Measurements from ENCODE around the gene TEX44. TPM values are rescaled to one million over a fixed set of nuclear protein-coding genes. Genes with fewer than 3 reads are reported as not detected.
"Not testable (repeated sequence)": the region's sequence is repeated elsewhere in the genome, so short reads cannot be mapped to it uniquely, and the experiment has no call there.

TEX44 gene
- not detected for total RNA-seq
- long read RNA-seq: 0 reads

- intact Hi-C loops (cut with DNase I): no loop called here
Observed at GRCh38 chr2:231592636-231593145, at the start of gene TEX44. TSS of gene TEX44 (plus strand) at chr2:231592864. CDS start at chr2:231592952, 88 bp downstream.

GRCh38 chr2:231545105-231545902, 47.4 kb upstream of the TEX44 start:
- peak; percentile 70 to 79 for ATAC-seq
- peak; percentile 60 for DNase-seq
- intact Hi-C loops (cut with DNase I): no loop called here

More at GRCh38 chr2:231592636-231593145, at the start of gene TEX44:
- DNase-seq: no peak
- ATAC-seq: no peak

- ATAC-seq (no peak), DNase-seq (no peak)
- intact Hi-C loops (cut with DNase I): no loop called here
Observed at GRCh38 chr2:231546014-231546715, 46.5 kb upstream of the TEX44 start.

GRCh38 chr2:231547315-231548110, 45.2 kb upstream of the TEX44 start:
- intact Hi-C loops (cut with DNase I): no loop called here

GRCh38 chr2:231548752-231549151, 43.9 kb upstream of the TEX44 start:
- intact Hi-C loops (cut with DNase I): no loop called here
- DNase-seq (no peak), ATAC-seq (no peak)

More at GRCh38 chr2:231547315-231548110, 45.2 kb upstream of the TEX44 start:
- no peak for ATAC-seq
- DNase-seq: no peak

- ATAC-seq: no peak
- intact Hi-C loops (cut with DNase I): no loop called here
Observed at GRCh38 chr2:231549446-231550239, 43.0 kb upstream of the TEX44 start.

GRCh38 chr2:231552752-231553151, 39.9 kb upstream of the TEX44 start:
- DNase-seq (no peak), ATAC-seq (no peak)
- intact Hi-C loops (cut with DNase I): no loop called here

More at GRCh38 chr2:231549446-231550239, 43.0 kb upstream of the TEX44 start:
- no peak for DNase-seq

- intact Hi-C loops (cut with DNase I): no loop called here
- ATAC-seq: peak; percentile 19 to 28
- DNase-seq: no peak
Observed at GRCh38 chr2:231554327-231554726, 38.3 kb upstream of the TEX44 start.

GRCh38 chr2:231554748-231555545, 37.7 kb upstream of the TEX44 start:
- ATAC-seq (peak; percentile 73 to 75), DNase-seq (peak; percentile 65)
- intact Hi-C loops (cut with DNase I): loop anchor here (5.0 kb wide), 1 partner anchor 38 kb away; no protein-coding TSS in a partner anchor

- not testable (repeated sequence) for DNase-seq, ATAC-seq
- intact Hi-C loops (cut with DNase I): loop anchor here (5.0 kb wide), 1 partner anchor 39 kb away; no protein-coding TSS in a partner anchor
Observed at GRCh38 chr2:231556496-231556895, 36.2 kb upstream of the TEX44 start.

GRCh38 chr2:231556981-231557380, 35.7 kb upstream of the TEX44 start:
- intact Hi-C loops (cut with DNase I): loop anchor here (5.0 kb wide), 1 partner anchor 40 kb away; no protein-coding TSS in a partner anchor
- ATAC-seq (no peak), DNase-seq (no peak)

GRCh38 chr2:231557571-231558217, 35.0 kb upstream of the TEX44 start:
- intact Hi-C loops (cut with DNase I): loop anchor here (5.0 kb wide), 1 partner anchor 40 kb away; no protein-coding TSS in a partner anchor
- DNase-seq: peak; percentile 62
- ATAC-seq: peak; percentile 94

- ATAC-seq (peak; percentile 86 to 94), DNase-seq (peak; percentile 62)
- intact Hi-C loops (cut with DNase I): loop anchor here in 1 of 2 donors (2.0 kb wide), 1 partner anchor 37 kb away; no protein-coding TSS in a partner anchor
Observed at GRCh38 chr2:231563378-231563961, 29.2 kb upstream of the TEX44 start.

- DNase-seq: no peak
- ATAC-seq: no peak
- intact Hi-C loops (cut with DNase I): no loop called here
Observed at GRCh38 chr2:231565887-231566594, 26.6 kb upstream of the TEX44 start.

- DNase-seq (no peak), ATAC-seq (no peak)
- intact Hi-C loops (cut with DNase I): no loop called here
Observed at GRCh38 chr2:231567159-231567558, 25.5 kb upstream of the TEX44 start.

Measured in left cardiac atrium (tissue), 4 donors.